ENCODE data around the gene FMN1. TPM values are rescaled to one million over a fixed set of nuclear protein-coding genes. Genes with fewer than 3 reads are reported as not detected.

FMN1 gene
- total and polyA plus RNA-seq, 2 of the 8 experiments (the other 6 are each of a cell fraction or from before 2014, with no cell fraction given), result 0.27 to 3.7 TPM

DNA sequence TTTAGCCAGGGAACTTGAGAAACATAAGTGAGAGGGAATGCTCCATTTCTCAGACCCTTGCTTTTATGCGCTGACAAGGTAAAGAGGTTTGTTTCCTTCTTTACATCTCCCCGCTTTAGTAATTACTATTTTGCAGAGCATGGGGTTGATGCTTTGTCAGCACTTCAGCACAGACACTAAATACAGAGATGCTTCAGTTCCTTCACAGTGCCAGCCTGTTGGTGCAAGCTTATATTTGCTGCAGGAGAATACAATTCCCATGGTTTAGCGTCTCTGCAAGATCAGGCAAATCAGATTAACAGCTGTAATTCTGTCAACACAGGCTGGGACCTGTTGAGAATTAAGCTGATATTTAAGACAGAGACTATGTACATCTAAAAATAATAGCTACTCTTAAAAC, 2.9 kb downstream of the FMN1 start:
- Histone ChIP-seq H3K27ac (ENCODE audit: low read depth, low read length) (no peak overlapping the region), H3K4me2 (ENCODE audit: insufficient read depth in 1 of 2, low read depth in 2 of 2, low read length in 2 of 2) (no peak overlapping the region), H4K5ac (ENCODE audit: insufficient read length, low read depth, low read length) (no peak overlapping the region), H4K91ac (replicated peaks; ENCODE audit: insufficient read length, low read length) (no peak overlapping the region), H3K23ac (ENCODE audit: insufficient read length) (no peak overlapping the region), H3K36me3 (ENCODE audit: control insufficient read depth in 2 of 4, insufficient read depth in 4 of 4, low read length in 3 of 4) (no peaks in the 10 kb centered on the region), H4K20me1 (replicated peaks in 1 of 2; ENCODE audit: control insufficient read depth in 1 of 2, insufficient read depth in 2 of 2, low read length in 2 of 2) (no peaks in the 10 kb centered on the region), H2AFZ (ENCODE audit: low read length) (no peak overlapping the region), H3K4me3 (ENCODE audit: extremely low read depth in 1 of 4, insufficient read depth in 2 of 4, low read depth in 3 of 4, low read length in 4 of 4) (no peak overlapping the region), H3K9ac (replicated peaks in 1 of 4; ENCODE audit: extremely low read depth in 1 of 4, low read depth in 3 of 4, low read length in 3 of 4) (no peak overlapping the region), H2AK5ac (ENCODE audit: low read depth, low read length) (no peak overlapping the region), H3K14ac (ENCODE audit: insufficient read length) (no peak overlapping the region), H3K18ac (ENCODE audit: extremely low read depth, low read length) (no peak overlapping the region), H2BK12ac (ENCODE audit: low read depth, low read length) (no peak overlapping the region), H3K79me2 (ENCODE audit: control insufficient read depth in 1 of 2, insufficient read depth in 2 of 2, low read length in 2 of 2) (no peaks in the 10 kb centered on the region), H3K27me3 (replicated peaks in 1 of 4; ENCODE audit: control insufficient read depth in 3 of 4, extremely low read depth in 1 of 4, insufficient read depth in 3 of 4, low read length in 3 of 4) (no peaks in the 10 kb centered on the region; a peak in 1 of 7 replicates), H3K9me3 (ENCODE audit: insufficient read depth in 2 of 2, low read depth in 1 of 2, low read length in 1 of 2) (no peaks in the 10 kb centered on the region), H3K4ac (replicated peaks; ENCODE audit: insufficient read length, low read depth, low read length) (no peak overlapping the region), H2BK15ac (ENCODE audit: low read length) (no peak overlapping the region), H4K8ac (ENCODE audit: extremely low read depth, insufficient read depth, low read length) (no peak overlapping the region), H3K56ac (replicated peaks; ENCODE audit: insufficient read length, low read depth, low read length) (no peak overlapping the region), H2BK20ac (ENCODE audit: low read length) (no peak overlapping the region), H3K23me2 (ENCODE audit: low read depth, low read length) (peaks cover 8% of the 10 kb centered on the region; the same call in 1 of the 2 replicates), H3K79me1 (ENCODE audit: low read depth, low read length) (no peaks in the 10 kb centered on the region), H2BK120ac (replicated peaks; ENCODE audit: low read depth, low read length) (no peak overlapping the region), H3K4me1 (replicated peaks in 1 of 4; ENCODE audit: control insufficient read depth in 3 of 4, insufficient read depth in 4 of 4, low read length in 3 of 4) (peaks cover 0 to 9% (median 4%) of the 10 kb centered on the region in 4 experiments; a peak in 2 of 7 replicates), H2BK5ac (ENCODE audit: low read depth, low read length) (no peak overlapping the region)
- CTCF ChIA-PET (ENCODE audit: partially characterized antibody), result interaction anchor here (0.9 to 3.4 kb wide), 2 partner anchors 9 to 10 kb away, joined by 3 to 21 read pairs; no protein-coding TSS in a partner anchor
- POLR2A ChIA-PET (ENCODE audit: partially characterized antibody), result no interaction called here
- no peak for FAIRE-seq
- WGBS, 2 experiments (ENCODE audit: extremely low coverage in 1 of 2, insufficient coverage in 1 of 2, insufficient read length in 1 of 2, insufficient replicate concordance in 2 of 2, low coverage in 1 of 2, low lambda C conversion rate in 2 of 2, missing lambda C conversion rate in 1 of 2), result 93% methylated on average over 3 of the region's 3 CpGs; no CpG with 5 or more reads in 1 of the 2 experiments
- TF ChIP-seq EP300 (IDR thresholded peaks at IDR 0.05; ENCODE audit: borderline replicate concordance in 1 of 2, low read depth in 2 of 2, low read length in 2 of 2), result no peak
- no peak for TF ChIP-seq CREB1 (IDR thresholded peaks at IDR 0.05)
- no peak for TF ChIP-seq NRF1 (IDR thresholded peaks at IDR 0.05; ENCODE audit: low read depth, low read length)
- TF ChIP-seq SP1 (IDR thresholded peaks at IDR 0.05; ENCODE audit: low read depth, low read length), result no peak
- TF ChIP-seq EGR1 (IDR thresholded peaks at IDR 0.05; ENCODE audit: borderline replicate concordance, low read depth, low read length), result no peak
- no peak for TF ChIP-seq KDM1A (IDR thresholded peaks at IDR 0.05; ENCODE audit: borderline replicate concordance, low read length)
- TF ChIP-seq SIN3A (conservative IDR thresholded peaks at IDR 0.05 in 1 of 2, IDR thresholded peaks at IDR 0.05 in 1 of 2; ENCODE audit: low read depth in 1 of 2, low read length in 2 of 2), result no peak
- no peak for TF ChIP-seq KDM5A (IDR thresholded peaks at IDR 0.05; ENCODE audit: low read length)
- DNase-seq (ENCODE audit: low read depth in 1 of 2, low spot score in 2 of 2), result no peak
